IMR-90 (cell line): ENCODE data around the gene PPP1R12B. TPM values are rescaled to one million over a fixed set of nuclear protein-coding genes. Genes with fewer than 3 reads are reported as not detected.

Experiments used
- ATAC-seq: fragments of 200-7000 bp; cut with Tn5 transposase; 2 replicates; pipeline ENCODE4 v1.9.1; 2020; ENCODE audit warnings: low read depth, mild to moderate bottlenecking, moderate library complexity
- BruUV-seq: library from RNA; stranded (reverse); fragments of 400-500 nt; replicated peaks from 2 replicates; lab custom pipeline; 2021; lab: Mats Ljungman, UMichigan
- CTCF ChIA-PET: fragments of 300-600 bp; formaldehyde crosslinking; extraction: SDS; loops from one replicate; lab custom pipeline; 2021; ENCODE audit warnings: antibody characterized with exemption; lab: Yijun Ruan, JAX
- POLR2A ChIA-PET: fragments of 300-600 bp; sonication (Branson Sonifier 250); formaldehyde crosslinking; loops from one replicate; lab custom pipeline; 2022; ENCODE audit warnings: antibody characterized with exemption; ENCODE audit not compliant: unreplicated experiment; lab: Charles Lee
- DNase-seq: peaks from one replicate; pipeline ENCODE4 v3.0.0; 2013
- H2AFZ ChIP-seq: replicated peaks from 2 replicates; pipeline ENCODE3; 2013; ENCODE audit warnings: low read length, mild to moderate bottlenecking; ENCODE audit not compliant: poor library complexity
- H2AK5ac ChIP-seq: 2 replicates; pipeline ENCODE4 v1.6.1; 2013; ENCODE audit warnings: low read depth, low read length, inconsistent platforms
- H2AK9ac ChIP-seq: replicated peaks from 2 replicates; pipeline ENCODE3; 2013; ENCODE audit warnings: mild to moderate bottlenecking, low read depth, low read length, moderate library complexity; ENCODE audit not compliant: poor library complexity
- H2BK120ac ChIP-seq: 2 replicates; pipeline ENCODE4 v1.6.1; 2013; ENCODE audit warnings: low read depth, low read length, inconsistent platforms
- H2BK15ac ChIP-seq: 3 replicates; pipeline ENCODE4 v1.6.1; 2013; ENCODE audit warnings: low read depth, low read length, inconsistent platforms
- H2BK20ac ChIP-seq: 2 replicates; pipeline ENCODE4 v1.6.1; 2013; ENCODE audit warnings: low read depth, mild to moderate bottlenecking, inconsistent platforms, low read length, moderate library complexity
- H2BK5ac ChIP-seq: 2 replicates; pipeline ENCODE4 v1.6.1; 2013; ENCODE audit warnings: mild to moderate bottlenecking, low read depth, low read length, inconsistent platforms; ENCODE audit not compliant: poor library complexity, severe bottlenecking
- H3K14ac ChIP-seq: replicated peaks from 2 replicates; pipeline ENCODE4 v1.6.1; 2013; ENCODE audit warnings: low read depth, low read length, inconsistent platforms
- H3K18ac ChIP-seq: 2 replicates; pipeline ENCODE4 v1.6.1; 2013; ENCODE audit warnings: low read depth, low read length, control low read depth
- H3K23ac ChIP-seq: 2 replicates; pipeline ENCODE4 v1.6.1; 2013; ENCODE audit warnings: low read depth, low read length, inconsistent platforms
- H3K27ac ChIP-seq: 2 replicates; pipeline ENCODE4 v1.5.1; 2013; ENCODE audit warnings: mild to moderate bottlenecking, control low read depth, low read length; ENCODE audit not compliant: insufficient read depth
- H3K27me3 ChIP-seq: 2 replicates; pipeline ENCODE4 v1.6.1; 2013; ENCODE audit warnings: low read length; ENCODE audit not compliant: control insufficient read depth, insufficient read depth
- H3K36me3 ChIP-seq: 2 replicates; pipeline ENCODE4 v1.6.1; 2013; ENCODE audit warnings: low read length, mixed read lengths; ENCODE audit not compliant: control insufficient read depth, insufficient read depth
- H3K4ac ChIP-seq: 2 replicates; pipeline ENCODE4 v1.6.1; 2013; ENCODE audit warnings: low read depth, low read length, inconsistent platforms
- H3K4me1 ChIP-seq: 2 replicates; pipeline ENCODE4 v1.6.1; 2013; ENCODE audit warnings: low read length, mixed read lengths; ENCODE audit not compliant: control insufficient read depth, insufficient read depth
- H3K4me2 ChIP-seq: 2 replicates; pipeline ENCODE4 v1.6.1; 2013; ENCODE audit warnings: low read depth, mild to moderate bottlenecking, control low read depth, low read length, moderate library complexity
- H3K4me3 ChIP-seq: 2 replicates; pipeline ENCODE4 v1.5.1; 2013; ENCODE audit warnings: low read depth, mild to moderate bottlenecking, control low read depth, low read length, moderate library complexity; ENCODE audit not compliant: insufficient read depth
- H3K56ac ChIP-seq: 2 replicates; pipeline ENCODE4 v1.6.1; 2013; ENCODE audit warnings: low read length, inconsistent platforms; ENCODE audit not compliant: insufficient read depth; ENCODE audit errors: extremely low read depth
- H3K79me1 ChIP-seq, 2 experiments: 2 replicates each; pipeline ENCODE4 v1.6.1; 2013; ENCODE audit warnings: low read length in 2 of 2, inconsistent platforms in 1 of 2, low read depth in 1 of 2
- H3K9ac ChIP-seq: 2 replicates; pipeline ENCODE4 v1.6.1; 2013; ENCODE audit warnings: low read depth, low read length, control low read depth
- H3K9me1 ChIP-seq: 2 replicates; pipeline ENCODE4 v1.6.1; 2013; ENCODE audit warnings: low read length, inconsistent platforms; ENCODE audit not compliant: insufficient read depth
- H3K9me3 ChIP-seq: 2 replicates; pipeline ENCODE4 v1.6.1; 2013; ENCODE audit warnings: low read length; ENCODE audit not compliant: control insufficient read depth, insufficient read depth
- H4K20me1 ChIP-seq: 2 replicates; pipeline ENCODE4 v1.6.1; 2013; ENCODE audit warnings: low read length, inconsistent platforms; ENCODE audit not compliant: insufficient read depth
- H4K5ac ChIP-seq: 2 replicates; pipeline ENCODE4 v1.6.1; 2013; ENCODE audit warnings: mild to moderate bottlenecking, low read depth, low read length, control low read depth
- H4K8ac ChIP-seq, 2 experiments: 2 replicates each; pipeline ENCODE4 v1.6.1; 2013; ENCODE audit warnings: low read depth in 2 of 2, low read length in 2 of 2, control low read depth in 1 of 2, inconsistent platforms in 1 of 2
- H4K91ac ChIP-seq: 2 replicates; pipeline ENCODE4 v1.6.1; 2013; ENCODE audit warnings: low read depth, low read length, inconsistent platforms; ENCODE audit not compliant: insufficient read depth
- BHLHE40 ChIP-seq: fragments of 150-350 bp; IDR thresholded peaks from 2 replicates; pipeline ENCODE4 v1.6.1; 2016; ENCODE audit warnings: mild to moderate bottlenecking, low read depth, low read length
- CEBPB ChIP-seq: IDR thresholded peaks from 2 replicates; pipeline ENCODE4 v1.6.1; 2012; ENCODE audit warnings: low read depth, low read length, improper control_type of control experiment
- CHD1 ChIP-seq: IDR thresholded peaks from 2 replicates; pipeline ENCODE4 v1.6.1; 2012; ENCODE audit warnings: low read depth, low read length, improper control_type of control experiment
- CTCF ChIP-seq: conservative IDR thresholded peaks from 2 replicates; pipeline ENCODE4 v1.5.1; 2012; ENCODE audit warnings: mild to moderate bottlenecking, low read depth, low read length, improper control_type of control experiment
- MAZ ChIP-seq: IDR thresholded peaks from 2 replicates; pipeline ENCODE4 v1.6.1; 2012; ENCODE audit warnings: low read depth, mild to moderate bottlenecking, low read length, improper control_type of control experiment, moderate library complexity, borderline replicate concordance
- MXI1 ChIP-seq: IDR thresholded peaks from 2 replicates; pipeline ENCODE4 v1.6.1; 2012; ENCODE audit warnings: low read depth, mild to moderate bottlenecking, low read length, moderate library complexity, borderline replicate concordance
- NFE2L2 ChIP-seq: fragments of 150-350 bp; IDR thresholded peaks from 2 replicates; pipeline ENCODE4 v1.6.1; 2016; ENCODE audit warnings: low read depth, mild to moderate bottlenecking, low read length
- RAD21 ChIP-seq: IDR thresholded peaks from 2 replicates; pipeline ENCODE4 v1.6.1; 2012; ENCODE audit warnings: low read length, improper control_type of control experiment
- RFX5 ChIP-seq: IDR thresholded peaks from 2 replicates; pipeline ENCODE4 v1.8.0; 2012; ENCODE audit warnings: low read depth, mild to moderate bottlenecking, low read length, moderate library complexity
- SMC3 ChIP-seq: fragments of 150-350 bp; IDR thresholded peaks from 2 replicates; pipeline ENCODE4 v1.6.1; 2016; ENCODE audit warnings: low read depth, mild to moderate bottlenecking, antibody characterized with exemption, low read length, moderate library complexity
- WGBS, 2 experiments: methylation state at CpG; one replicate each; pipeline versions ENCODE4 v1.1.5 to v1.1.7; 2013; ENCODE audit warnings: missing lambda C conversion rate in 2 of 2; ENCODE audit not compliant: insufficient read length in 1 of 2; ENCODE audit errors: extremely low coverage in 2 of 2; 5-methylcytosine and 5-hydroxymethylcytosine counted together
- dilution Hi-C: fragments of 300-500 bp; cut with HindIII; formaldehyde crosslinking; loops from one replicate; pipeline ENCODE4 v1.14.3; 2018; ENCODE audit warnings: low sequenced_read_pairs; ENCODE audit not compliant: unreplicated experiment
- in situ Hi-C: fragments of 300-500 bp; cut with MboI; formaldehyde crosslinking; loops from 3 replicates; pipeline ENCODE4 v1.14.3; 2019; ENCODE audit warnings: low sequenced_read_pairs, inconsistent platforms, mixed read lengths
- intact Hi-C: fragments of 100-400 bp; cut with micrococcal nuclease; formaldehyde crosslinking; loops from 2 replicates; pipeline ENCODE4 v1.10.0; 2022
- polyA plus RNA-seq, 3 experiments: library from polyadenylated mRNA; depleted of rRNA; stranded (reverse); fragments of >200 nt; gene quantifications; 2 replicates each; pipeline ENCODE4 v1.2.3, GENCODE V29; 2012; ENCODE audit warnings: low replicate concordance in 1 of 3
- total RNA-seq: library from RNA; depleted of rRNA; stranded (reverse); fragments of >200 nt; gene quantifications from 2 replicates; pipeline ENCODE4 v1.2.3, GENCODE V29; 2012

Gene PPP1R12B
- total and polyA plus RNA-seq, 2 of the 4 experiments (the other 2 are of a cell fraction) = 8.5 to 12.0 TPM

GRCh38 chr1:202580619-202581018, 232.1 kb downstream of the PPP1R12B start:
- peak overlapping the region; percentile 90 for H4K5ac ChIP-seq
- peak overlapping the region; percentile 96 for H3K18ac ChIP-seq
- H4K91ac ChIP-seq = peak overlapping the region; percentile 94
- H2AK9ac ChIP-seq = peak overlapping the region; percentile 18
- H2AK5ac ChIP-seq = peak overlapping the region; percentile 72
- no CpG with 5 or more reads among the region's 1 CpG for whole genome bisulfite sequencing, 2 experiments
- no peak overlapping the region for H3K4me2 ChIP-seq
- H4K20me1 ChIP-seq = no peaks in the 10 kb centered on the region
- dilution Hi-C loops = no loop called here
- intact Hi-C loops = loop anchor here (1.0 kb wide), 1 partner anchor 9 kb away; no protein-coding TSS in a partner anchor
- DNase-seq (no peak), ATAC-seq (no peak)
- H3K23ac ChIP-seq = peak overlapping the region; percentile 80; the same call in 1 of the 2 replicates
- no peak overlapping the region for H2AFZ ChIP-seq
- no TSS peak for BruUV-seq
- H3K9me1 ChIP-seq = peaks cover 30% of the 10 kb centered on the region
- POLR2A ChIA-PET = no interaction called here
- H2BK5ac ChIP-seq = peak overlapping the region; percentile 80
- peaks cover 5% of the 10 kb centered on the region for H3K36me3 ChIP-seq
- H3K14ac ChIP-seq = peak overlapping the region; percentile 79
- peak overlapping the region; percentile 72 to 92 for H4K8ac ChIP-seq
- no peaks in the 10 kb centered on the region for H3K27me3 ChIP-seq
- peak overlapping the region; percentile 95 for H2BK120ac ChIP-seq
- peaks cover 42% of the 10 kb centered on the region for H3K4me1 ChIP-seq
- TF ChIP-seq RAD21 (no peak), RFX5 (no peak), NFE2L2 (no peak), CEBPB (no peak), BHLHE40 (no peak), MAZ (no peak), CHD1 (no peak), SMC3 (no peak), MXI1 (no peak), CTCF (no peak)
- H2BK20ac ChIP-seq = peak overlapping the region; percentile 96
- H3K56ac ChIP-seq = peak overlapping the region; percentile 5
- peaks cover 0 to 4% of the 10 kb centered on the region in 2 experiments; a peak in 2 of 4 replicates for H3K79me1 ChIP-seq
- no peaks in the 10 kb centered on the region for H3K9me3 ChIP-seq
- peak overlapping the region; percentile 89 for H3K27ac ChIP-seq
- peak overlapping the region; percentile 86 for H3K4ac ChIP-seq
- peak overlapping the region; percentile 61 for H3K9ac ChIP-seq
- in situ Hi-C loops = no loop called here
- CTCF ChIA-PET = interaction anchor here (0.6 to 1.6 kb wide), 2 partner anchors 19 to 138 kb away, joined by 3 to 10 read pairs; no protein-coding TSS in a partner anchor
- no peak overlapping the region for H3K4me3 ChIP-seq
- peak overlapping the region; percentile 94 for H2BK15ac ChIP-seq
